MM.1S (cell line): ENCODE measurements around the gene VANGL2.

ENCODE experiments used
- DNase-seq: peaks from one replicate; pipeline ENCODE4 v3.0.0-alpha.2; 2015
- H2AFZ ChIP-seq: fragments of 300-600 bp; sonication (generic); 2 replicates; pipeline ENCODE4 v1.6.0; 2016; ENCODE audit warnings: antibody characterized with exemption, low read length
- H3F3A ChIP-seq: fragments of 300-600 bp; sonication (generic); 2 replicates; pipeline ENCODE4 v1.6.1; 2016; ENCODE audit warnings: mild to moderate bottlenecking, antibody characterized with exemption, low read length, moderate library complexity, mixed read lengths; ENCODE audit not compliant: insufficient read depth
- H3K27ac ChIP-seq: fragments of 300-600 bp; sonication (generic); 2 replicates; pipeline ENCODE4 v1.5.1; 2016; ENCODE audit warnings: mild to moderate bottlenecking, low read length
- H3K27me3 ChIP-seq: fragments of 300-600 bp; sonication (generic); replicated peaks from 2 replicates; pipeline ENCODE4 v1.6.0; 2016; ENCODE audit warnings: low read length; ENCODE audit not compliant: insufficient read depth
- H3K36me3 ChIP-seq: fragments of 300-600 bp; sonication (generic); replicated peaks from 2 replicates; pipeline ENCODE4 v1.6.1; 2016; ENCODE audit warnings: mild to moderate bottlenecking, low read length, mixed read lengths; ENCODE audit not compliant: insufficient read depth
- H3K4me1 ChIP-seq: fragments of 300-600 bp; sonication (generic); 2 replicates; pipeline ENCODE4 v1.6.1; 2016; ENCODE audit warnings: low read length, mixed read lengths
- H3K4me2 ChIP-seq: fragments of 300-600 bp; sonication (generic); 2 replicates; pipeline ENCODE4 v1.6.0; 2016; ENCODE audit warnings: low read depth, low read length
- H3K4me3 ChIP-seq: fragments of 300-600 bp; sonication (generic); 2 replicates; pipeline ENCODE4 v1.5.1; 2016; ENCODE audit warnings: low read length, mixed read lengths
- H3K79me2 ChIP-seq: fragments of 300-600 bp; sonication (generic); 2 replicates; pipeline ENCODE4 v1.6.1; 2016; ENCODE audit warnings: mixed run types, low read length, mixed read lengths
- H3K9ac ChIP-seq: fragments of 300-600 bp; sonication (generic); 2 replicates; pipeline ENCODE4 v1.6.1; 2016; ENCODE audit warnings: low read length, mixed read lengths
- H3K9me2 ChIP-seq: fragments of 300-600 bp; sonication (generic); replicated peaks from 2 replicates; pipeline ENCODE4 v1.6.1; 2016; ENCODE audit warnings: mild to moderate bottlenecking, low read length, mixed read lengths; ENCODE audit not compliant: insufficient read depth
- H3K9me3 ChIP-seq: fragments of 300-600 bp; sonication (generic); replicated peaks from 2 replicates; pipeline ENCODE4 v1.6.1; 2016; ENCODE audit warnings: mild to moderate bottlenecking, low read length, mixed read lengths; ENCODE audit not compliant: insufficient read depth
- H4K20me1 ChIP-seq: fragments of 300-600 bp; sonication (generic); 2 replicates; pipeline ENCODE4 v1.6.1; 2016; ENCODE audit warnings: mild to moderate bottlenecking, low read length, moderate library complexity, mixed read lengths; ENCODE audit not compliant: insufficient read depth
- EZH2 ChIP-seq: fragments of 300-600 bp; sonication (generic); optimal IDR thresholded peaks from 2 replicates; pipeline ENCODE3; 2017; ENCODE audit warnings: low read depth, mild to moderate bottlenecking, antibody characterized with exemption, low read length, mixed read lengths
- EZH2phosphoT487 ChIP-seq: fragments of 300-600 bp; sonication (generic); IDR thresholded peaks from 2 replicates; pipeline ENCODE4 v1.6.1; 2018; ENCODE audit warnings: antibody characterized with exemption, low read length
- TF ChIP-seq, protein P1 (sequence below): fragments of 300-600 bp; sonication (generic); IDR thresholded peaks from 2 replicates; pipeline ENCODE4 v1.5.1; 2016; ENCODE audit warnings: antibody characterized with exemption, low read length, mixed read lengths

Gene VANGL2

DNA sequence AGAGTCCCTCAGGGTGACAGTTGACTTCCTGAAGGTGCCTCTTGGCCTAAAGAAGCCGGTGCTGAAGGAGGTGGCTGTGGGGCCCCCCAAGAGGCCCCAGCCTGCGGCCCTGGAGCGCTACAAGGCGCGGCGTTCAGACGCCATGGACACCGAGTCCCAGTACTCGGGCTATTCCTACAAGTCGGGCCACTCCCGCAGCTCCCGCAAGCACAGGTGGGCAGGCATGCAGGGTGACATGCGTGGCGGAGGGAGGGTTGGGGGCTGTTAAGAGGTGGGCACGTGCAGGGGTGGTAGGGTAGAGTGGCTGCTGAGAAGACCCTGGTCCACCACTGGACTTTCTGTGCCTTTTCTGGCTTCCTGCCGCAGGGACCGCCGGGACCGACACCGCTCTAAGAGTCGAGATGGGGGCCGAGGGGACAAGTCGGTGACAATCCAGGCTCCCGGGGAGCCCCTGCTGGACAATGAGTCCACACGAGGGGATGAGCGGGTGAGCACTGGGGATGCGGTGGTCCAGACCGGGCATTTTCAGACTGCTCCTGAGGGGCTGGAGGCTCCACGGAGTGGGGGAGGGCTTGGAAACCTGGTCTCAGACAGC lies 15.4 kb downstream of the VANGL2 start:
- no peaks in the 10 kb centered on the region for H3K36me3 ChIP-seq
- H3K9me3 ChIP-seq, result no peaks in the 10 kb centered on the region
- no peak overlapping the region for H3K27ac ChIP-seq
- no peaks in the 10 kb centered on the region for H3K4me1 ChIP-seq
- no peaks in the 10 kb centered on the region for H3K9me2 ChIP-seq
- no peak overlapping the region for H3K4me3 ChIP-seq
- no peak for DNase-seq
- H3K4me2 ChIP-seq, result no peak overlapping the region
- H3K79me2 ChIP-seq, result no peaks in the 10 kb centered on the region
- H3F3A ChIP-seq, result no peaks in the 10 kb centered on the region
- H3K9ac ChIP-seq, result no peak overlapping the region
- TF ChIP-seq EZH2 (no peak), EZH2phosphoT487 (no peak)
- H4K20me1 ChIP-seq, result no peaks in the 10 kb centered on the region
- no peak overlapping the region for H2AFZ ChIP-seq
- H3K27me3 ChIP-seq, result peaks cover 2% of the 10 kb centered on the region; the same call in 1 of the 2 replicates

DNA sequence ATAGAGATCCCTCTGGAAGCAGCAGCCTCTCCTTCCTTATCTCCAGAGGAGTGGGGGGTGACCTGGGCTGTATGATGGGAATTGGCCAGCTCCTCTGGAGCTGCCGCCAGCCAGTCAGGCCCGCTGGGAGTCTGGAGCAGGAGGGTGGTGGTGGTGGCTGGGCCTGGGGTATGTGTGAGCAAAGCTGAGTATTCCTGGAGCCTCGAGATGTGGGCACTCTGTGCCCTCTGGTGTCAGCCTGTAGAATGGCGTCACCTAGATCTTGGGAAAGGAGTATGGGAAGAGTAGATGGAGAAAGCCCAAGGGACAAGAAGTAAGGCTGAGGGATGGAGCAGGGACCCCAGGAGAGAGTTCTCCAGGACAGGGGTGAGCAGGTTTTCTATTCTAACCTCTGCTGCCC lies 16.0 kb downstream of the VANGL2 start:
- no peak overlapping the region for H3K4me3 ChIP-seq
- H3K36me3 ChIP-seq, result no peaks in the 10 kb centered on the region
- H4K20me1 ChIP-seq, result no peaks in the 10 kb centered on the region
- no peaks in the 10 kb centered on the region for H3K9me3 ChIP-seq
- H3K27ac ChIP-seq, result no peak overlapping the region
- H3K9me2 ChIP-seq, result no peaks in the 10 kb centered on the region
- H3K79me2 ChIP-seq, result no peaks in the 10 kb centered on the region
- DNase-seq, result no peak
- TF ChIP-seq, protein P1, sequence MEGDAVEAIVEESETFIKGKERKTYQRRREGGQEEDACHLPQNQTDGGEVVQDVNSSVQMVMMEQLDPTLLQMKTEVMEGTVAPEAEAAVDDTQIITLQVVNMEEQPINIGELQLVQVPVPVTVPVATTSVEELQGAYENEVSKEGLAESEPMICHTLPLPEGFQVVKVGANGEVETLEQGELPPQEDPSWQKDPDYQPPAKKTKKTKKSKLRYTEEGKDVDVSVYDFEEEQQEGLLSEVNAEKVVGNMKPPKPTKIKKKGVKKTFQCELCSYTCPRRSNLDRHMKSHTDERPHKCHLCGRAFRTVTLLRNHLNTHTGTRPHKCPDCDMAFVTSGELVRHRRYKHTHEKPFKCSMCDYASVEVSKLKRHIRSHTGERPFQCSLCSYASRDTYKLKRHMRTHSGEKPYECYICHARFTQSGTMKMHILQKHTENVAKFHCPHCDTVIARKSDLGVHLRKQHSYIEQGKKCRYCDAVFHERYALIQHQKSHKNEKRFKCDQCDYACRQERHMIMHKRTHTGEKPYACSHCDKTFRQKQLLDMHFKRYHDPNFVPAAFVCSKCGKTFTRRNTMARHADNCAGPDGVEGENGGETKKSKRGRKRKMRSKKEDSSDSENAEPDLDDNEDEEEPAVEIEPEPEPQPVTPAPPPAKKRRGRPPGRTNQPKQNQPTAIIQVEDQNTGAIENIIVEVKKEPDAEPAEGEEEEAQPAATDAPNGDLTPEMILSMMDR, result peak; percentile 40
- no peak for TF ChIP-seq EZH2phosphoT487
- H3K9ac ChIP-seq, result no peak overlapping the region
- H3K4me1 ChIP-seq, result no peaks in the 10 kb centered on the region
- H2AFZ ChIP-seq, result no peak overlapping the region
- H3K27me3 ChIP-seq, result peaks cover 2% of the 10 kb centered on the region; the same call in 1 of the 2 replicates
- no peaks in the 10 kb centered on the region for H3F3A ChIP-seq
- H3K4me2 ChIP-seq, result no peak overlapping the region

DNA sequence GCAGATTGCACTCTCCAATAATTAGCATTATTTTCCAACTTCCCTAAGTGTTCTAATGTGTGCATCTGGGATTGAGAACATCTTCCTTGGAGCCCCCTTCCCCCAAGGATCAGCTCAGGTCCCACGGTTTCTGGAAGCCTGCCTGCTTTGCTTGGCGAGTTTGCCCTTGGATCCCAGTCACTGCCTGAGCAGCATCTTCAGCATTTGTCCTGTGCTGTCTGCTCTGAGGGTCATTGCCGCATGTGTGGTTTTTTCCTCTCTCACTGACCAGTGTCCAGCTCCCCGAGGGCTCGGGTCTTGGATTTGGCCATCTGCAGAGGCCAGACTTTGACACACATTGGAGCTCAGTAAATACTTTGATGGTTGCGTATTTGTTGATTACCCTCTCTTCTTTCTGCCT lies 18.1 kb downstream of the VANGL2 start:
- Histone ChIP-seq H3K36me3 (no peaks in the 10 kb centered on the region), H3K27ac (no peak overlapping the region), H3K79me2 (no peaks in the 10 kb centered on the region), H2AFZ (no peak overlapping the region), H4K20me1 (no peaks in the 10 kb centered on the region), H3K4me1 (no peaks in the 10 kb centered on the region), H3K4me2 (no peak overlapping the region), H3K9ac (no peak overlapping the region), H3K9me3 (no peaks in the 10 kb centered on the region), H3K4me3 (no peak overlapping the region), H3K27me3 (peaks cover 2% of the 10 kb centered on the region; the same call in 1 of the 2 replicates), H3F3A (no peaks in the 10 kb centered on the region), H3K9me2 (no peaks in the 10 kb centered on the region)
- no peak for DNase-seq
- no peak for TF ChIP-seq EZH2
- TF ChIP-seq, protein P1, result no peak
- TF ChIP-seq EZH2phosphoT487, result no peak

DNA sequence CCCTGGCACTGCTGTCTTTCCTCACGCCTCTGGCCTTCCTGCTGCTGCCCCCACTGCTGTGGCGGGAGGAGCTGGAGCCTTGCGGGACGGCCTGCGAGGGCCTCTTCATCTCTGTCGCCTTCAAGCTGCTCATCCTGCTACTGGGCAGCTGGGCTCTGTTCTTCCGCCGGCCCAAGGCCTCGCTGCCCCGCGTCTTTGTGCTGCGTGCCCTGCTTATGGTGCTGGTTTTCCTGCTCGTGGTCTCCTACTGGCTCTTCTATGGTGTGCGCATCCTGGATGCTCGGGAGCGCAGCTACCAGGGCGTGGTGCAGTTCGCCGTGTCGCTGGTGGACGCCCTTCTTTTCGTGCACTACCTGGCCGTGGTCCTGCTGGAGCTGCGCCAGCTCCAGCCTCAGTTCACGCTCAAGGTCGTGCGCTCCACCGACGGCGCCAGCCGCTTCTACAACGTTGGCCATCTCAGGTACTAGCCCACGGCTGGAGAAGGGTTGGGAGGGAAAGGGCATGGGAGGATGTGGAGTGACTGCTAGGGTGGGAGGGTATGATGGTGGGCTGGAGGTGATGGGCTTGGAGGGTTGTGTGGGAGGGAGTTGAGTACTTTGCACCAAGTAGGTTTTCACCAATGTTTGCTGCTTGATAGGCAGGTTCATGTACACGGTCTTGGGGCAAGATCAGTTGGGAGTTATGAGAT lies 18.9 kb downstream of the VANGL2 start:
- Histone ChIP-seq H3K36me3 (no peaks in the 10 kb centered on the region), H3K9me3 (no peaks in the 10 kb centered on the region), H3K4me3 (no peak overlapping the region), H3K9ac (no peak overlapping the region), H2AFZ (no peak overlapping the region), H4K20me1 (no peaks in the 10 kb centered on the region), H3K4me1 (no peaks in the 10 kb centered on the region), H3K9me2 (no peaks in the 10 kb centered on the region), H3K27me3 (peaks cover 2% of the 10 kb centered on the region; the same call in 1 of the 2 replicates), H3K79me2 (no peaks in the 10 kb centered on the region), H3K4me2 (no peak overlapping the region), H3K27ac (no peak overlapping the region), H3F3A (no peaks in the 10 kb centered on the region)
- TF ChIP-seq EZH2phosphoT487, result no peak
- no peak for DNase-seq
